HG03457 (cell line): ENCODE results near the gene TEX261.

Experiments used
- ATAC-seq: cut with Tn5 transposase; IDR thresholded peaks from one replicate; pipeline ENCODE4 v1.9.1; 2021; ENCODE audit warnings: moderate number of reproducible peaks; ENCODE audit not compliant: unreplicated experiment

TEX261 gene

DNA sequence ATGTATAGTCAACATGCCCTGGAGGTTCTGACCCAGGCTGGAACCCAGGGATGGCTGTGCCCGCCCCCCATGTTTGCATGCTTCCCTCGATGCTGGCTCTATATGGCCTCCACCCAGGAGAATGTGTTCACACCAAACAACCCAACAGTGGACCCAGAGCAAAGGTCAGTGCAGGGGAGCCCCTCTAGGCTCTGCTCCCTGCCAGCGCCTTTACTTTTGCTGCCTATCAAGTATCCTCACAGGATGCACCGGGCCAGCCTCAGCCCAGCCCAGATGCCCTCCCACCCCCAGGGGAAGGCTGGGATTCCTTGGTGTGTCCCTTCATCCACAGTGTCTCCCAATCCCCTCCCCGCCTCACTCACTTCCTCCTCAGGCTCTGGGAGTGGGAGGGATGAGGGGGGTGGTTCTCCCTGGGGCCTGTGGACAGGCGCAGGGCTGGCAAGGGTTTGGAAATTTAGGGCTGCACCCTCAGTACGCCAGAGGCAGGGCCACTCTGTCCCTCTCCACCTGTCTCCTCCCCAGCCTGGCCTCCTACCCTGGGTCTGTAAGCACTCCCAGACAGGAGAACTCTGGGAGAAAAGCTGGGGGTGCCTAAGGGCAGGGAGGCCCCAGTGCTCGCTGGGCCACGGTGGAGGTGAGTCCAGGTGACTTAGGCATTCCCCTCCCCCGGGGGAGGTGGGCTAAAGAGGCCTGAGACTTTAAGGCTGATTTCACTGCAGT lies 56.6 kb downstream of the TEX261 start:
- no peak for ATAC-seq

DNA sequence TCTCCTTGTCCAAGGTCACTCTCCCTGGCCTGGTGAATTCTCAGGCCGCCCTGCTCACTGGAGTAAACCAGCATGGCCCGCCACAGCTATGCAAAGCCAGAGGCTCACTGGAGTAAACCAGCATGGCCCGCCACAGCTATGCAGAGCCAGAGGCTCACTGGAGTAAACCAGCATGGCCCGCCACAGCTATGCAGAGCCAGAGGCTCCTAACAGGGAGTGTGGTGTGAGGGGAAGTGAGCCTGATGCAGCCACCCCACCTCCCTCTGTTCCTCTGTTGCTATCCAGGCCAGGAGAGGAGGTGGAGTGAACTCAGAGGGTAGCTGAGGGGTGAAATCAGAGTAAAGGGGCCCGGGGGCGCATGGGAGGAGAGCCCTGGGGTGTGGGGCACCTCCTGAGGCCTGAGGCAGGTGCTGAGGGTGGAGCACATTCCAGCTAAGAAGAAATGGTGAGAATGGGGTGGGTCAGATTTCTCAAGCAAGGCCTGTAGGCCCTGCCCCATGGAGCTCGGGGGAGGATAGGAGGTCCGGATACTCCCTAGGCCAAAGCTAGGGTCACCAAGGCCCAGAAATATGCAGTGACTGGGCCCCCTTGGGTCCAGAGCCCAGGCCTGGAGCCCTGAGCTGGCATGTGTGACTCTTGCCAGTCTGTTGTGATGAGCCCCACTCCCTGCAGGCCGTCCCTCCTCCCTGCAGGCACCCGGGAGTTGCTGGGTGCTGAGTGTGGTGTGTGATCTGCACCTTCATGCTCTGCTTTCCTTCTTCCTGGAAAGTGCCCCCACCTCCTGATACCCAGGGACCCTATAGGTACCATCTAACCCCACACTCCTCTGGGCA lies 57.5 kb downstream of the TEX261 start:
- ATAC-seq, result no peak

DNA sequence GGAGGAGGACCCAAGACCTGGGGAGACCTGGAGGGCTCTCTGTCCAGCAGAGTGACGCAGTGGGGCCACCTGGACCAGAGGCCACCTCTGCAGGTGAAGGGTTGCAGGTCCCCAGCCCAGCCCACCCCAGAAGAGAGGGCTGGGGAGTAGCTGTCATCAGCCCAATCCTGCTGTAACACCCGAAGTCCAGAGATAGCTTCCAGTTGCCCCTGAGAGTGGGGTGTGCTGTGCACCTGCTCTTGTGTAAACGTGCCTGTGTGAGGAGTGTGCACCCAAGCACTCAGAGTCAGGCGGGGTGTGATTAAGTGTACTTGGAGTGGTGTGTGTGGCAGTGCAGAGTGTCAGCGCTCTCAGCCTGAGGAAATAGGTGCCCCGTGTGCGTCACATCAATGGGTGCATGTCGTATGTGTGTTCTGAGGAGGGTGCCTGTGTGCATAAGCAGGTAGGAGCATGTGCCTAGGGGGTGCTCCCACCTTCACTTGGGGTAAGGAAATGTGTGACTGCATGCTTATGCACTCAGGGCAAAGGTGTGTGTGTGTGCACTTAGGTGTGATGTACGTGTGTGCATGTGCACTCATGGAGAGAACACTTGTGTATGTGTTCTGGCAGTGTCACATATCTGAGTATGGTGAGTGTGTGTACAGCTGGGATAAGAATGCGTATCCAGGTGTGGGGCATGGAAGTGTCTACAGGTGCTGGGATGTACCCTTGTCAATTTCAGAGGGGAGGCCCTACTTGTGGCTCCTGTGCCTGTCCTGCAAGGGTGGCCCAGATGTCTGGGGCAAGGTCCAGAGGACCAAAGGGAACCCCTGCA lies 58.3 kb downstream of the TEX261 start:
- no peak for ATAC-seq
